ENCODE measurements around the gene GANAB.

Gene GANAB

GRCh38 chr11:62599069-62599696 lies 47.2 kb downstream of the GANAB start:
- no peak for TF ChIP-seq FOXM1 (IDR thresholded peaks at IDR 0.05; ENCODE audit: borderline replicate concordance)
- peak; percentile 61; the same call in 1 of the 2 replicates for TF ChIP-seq HDGF (IDR thresholded peaks at IDR 0.05; ENCODE audit: borderline replicate concordance)
- no peak for TF ChIP-seq SUZ12 (IDR thresholded peaks at IDR 0.05)
- TF ChIP-seq ZNF384 (IDR thresholded peaks at IDR 0.05), result no peak
- ChIA-PET POLR2A (interaction anchor here (0.8 to 3.4 kb wide), 8 partner anchors 7 to 282 kb away, joined by 3 to 105 read pairs (median 3); partner anchors contain the start of genes B3GAT3, EEF1G, INTS5 and TUT1), CTCF (interaction anchor here (1.3 kb wide), 1 partner anchor 13 kb away, joined by 4 read pairs; no protein-coding TSS in a partner anchor)
- DNase-seq (ENCODE audit: extremely low spot score), result peak; percentile 91

GRCh38 chr11:62595124-62595523 lies 51.3 kb downstream of the GANAB start:
- CTCF ChIA-PET, result interaction anchor here (0.5 to 0.6 kb wide), 2 partner anchors 173 to 649 kb away, joined by 3 to 5 read pairs; no protein-coding TSS in a partner anchor
- POLR2A ChIA-PET, result interaction anchor here (1.2 to 5.8 kb wide), 2 partner anchors 16 to 101 kb away, joined by 4 to 168 read pairs; partner anchors contain the start of gene EEF1G
- DNase-seq (ENCODE audit: extremely low spot score), result no peak
- no peak for TF ChIP-seq BHLHE40 (IDR thresholded peaks at IDR 0.05; ENCODE audit: borderline replicate concordance)
- TF ChIP-seq ELF4 (IDR thresholded peaks at IDR 0.05), result no peak
- no peak for TF ChIP-seq ARNT (IDR thresholded peaks at IDR 0.05)
- TF ChIP-seq FOXA1 (IDR thresholded peaks at IDR 0.05), result no peak
- TF ChIP-seq NFRKB (IDR thresholded peaks at IDR 0.05), result no peak
- no peak for TF ChIP-seq PKNOX1 (IDR thresholded peaks at IDR 0.05)
- TF ChIP-seq SP1 (IDR thresholded peaks at IDR 0.05), result no peak
- TF ChIP-seq FOXK2 (IDR thresholded peaks at IDR 0.05), result no peak
- no peak for TF ChIP-seq TARDBP (IDR thresholded peaks at IDR 0.05)
- TF ChIP-seq SUZ12 (IDR thresholded peaks at IDR 0.05), result no peak
- TF ChIP-seq LEF1 (IDR thresholded peaks at IDR 0.05; ENCODE audit: borderline replicate concordance), result no peak
- TF ChIP-seq CTBP1 (IDR thresholded peaks at IDR 0.05; ENCODE audit: borderline replicate concordance), result no peak
- no peak for TF ChIP-seq HDGF (IDR thresholded peaks at IDR 0.05; ENCODE audit: borderline replicate concordance)
- no peak for TF ChIP-seq L3MBTL2 (conservative IDR thresholded peaks at IDR 0.05)
- no peak for TF ChIP-seq ZNF384 (IDR thresholded peaks at IDR 0.05)
- TF ChIP-seq FOXM1 (IDR thresholded peaks at IDR 0.05; ENCODE audit: borderline replicate concordance), result no peak

- ChIA-PET POLR2A (interaction anchor here (0.8 to 5.8 kb wide), 16 partner anchors 7 to 288 kb away, joined by 3 to 168 read pairs (median 14); partner anchors contain the start of genes B3GAT3, C11orf98, CSKMT and EEF1G), CTCF (interaction anchor here (0.8 to 1.3 kb wide), 3 partner anchors 8 to 78 kb away, joined by 5 to 9 read pairs (median 5); partner anchors contain the start of genes EML3, MTA2 and UQCC3)
- peak; percentile 63 for DNase-seq (ENCODE audit: extremely low spot score)
- no peak for TF ChIP-seq L3MBTL2 (conservative IDR thresholded peaks at IDR 0.05)
- TF ChIP-seq ARNT (IDR thresholded peaks at IDR 0.05), result no peak
- no peak for TF ChIP-seq SUZ12 (IDR thresholded peaks at IDR 0.05)
- no peak for TF ChIP-seq HDGF (IDR thresholded peaks at IDR 0.05; ENCODE audit: borderline replicate concordance)
- no peak for TF ChIP-seq PKNOX1 (IDR thresholded peaks at IDR 0.05)
Measured at GRCh38 chr11:62593434-62594044, 52.9 kb downstream of the GANAB start.

- DNase-seq (ENCODE audit: extremely low spot score), result no peak
- CTCF ChIA-PET, result interaction anchor here (0.6 to 2.2 kb wide), 5 partner anchors 9 to 273 kb away, joined by 3 to 16 read pairs (median 3); partner anchors contain the start of gene MTA2
- TF ChIP-seq PKNOX1 (IDR thresholded peaks at IDR 0.05), result no peak
- TF ChIP-seq FOXA1 (IDR thresholded peaks at IDR 0.05), result no peak
- TF ChIP-seq CTBP1 (IDR thresholded peaks at IDR 0.05; ENCODE audit: borderline replicate concordance), result no peak
- TF ChIP-seq L3MBTL2 (conservative IDR thresholded peaks at IDR 0.05), result no peak
- no peak for TF ChIP-seq SUZ12 (IDR thresholded peaks at IDR 0.05)
- TF ChIP-seq FOXK2 (IDR thresholded peaks at IDR 0.05), result no peak
- POLR2A ChIA-PET, result interaction anchor here (0.9 to 5.8 kb wide), 18 partner anchors 8 to 289 kb away, joined by 3 to 168 read pairs (median 19); partner anchors contain the start of genes B3GAT3, C11orf98, CSKMT and EEF1G
Measured at GRCh38 chr11:62592989-62593421, 53.4 kb downstream of the GANAB start.

- TF ChIP-seq NFRKB (IDR thresholded peaks at IDR 0.05) (no peak), FOXA1 (IDR thresholded peaks at IDR 0.05) (no peak), L3MBTL2 (conservative IDR thresholded peaks at IDR 0.05) (no peak; the same call in 1 of the 2 replicates), FOXM1 (IDR thresholded peaks at IDR 0.05; ENCODE audit: borderline replicate concordance) (no peak), LEF1 (IDR thresholded peaks at IDR 0.05; ENCODE audit: borderline replicate concordance) (no peak), CTBP1 (IDR thresholded peaks at IDR 0.05; ENCODE audit: borderline replicate concordance) (no peak), ELF4 (IDR thresholded peaks at IDR 0.05) (no peak), TARDBP (IDR thresholded peaks at IDR 0.05) (no peak), BHLHE40 (IDR thresholded peaks at IDR 0.05; ENCODE audit: borderline replicate concordance) (no peak)
- ChIA-PET CTCF (interaction anchor here (0.6 to 2.2 kb wide), 15 partner anchors 9 to 273 kb away, joined by 3 to 16 read pairs (median 3); partner anchors contain the start of gene MTA2), POLR2A (interaction anchor here (0.7 to 5.8 kb wide), 48 partner anchors 8 to 289 kb away, joined by 3 to 168 read pairs (median 6); partner anchors contain the start of genes AHNAK, B3GAT3, BSCL2 and C11orf98)
- no peak for DNase-seq (ENCODE audit: extremely low spot score)
Measured at GRCh38 chr11:62592146-62592815, 54.1 kb downstream of the GANAB start.

All from HEK293T (cell line).